Activated CD4-positive, CD25-positive, alpha-beta regulatory T cell treated with anti-CD3 and anti-CD28 coated beads, Interleukin-2, amount 50 U/mL, for 24 hours (primary cell): ENCODE measurements around the gene NUFIP2.
"Not testable (repeated sequence)": the region's sequence is repeated elsewhere in the genome, so short reads cannot be mapped to it uniquely, and the experiment has no call there.

Experiments used
- ATAC-seq, 2 donors: fragments of 150-1000 bp; cut with Tn5 transposase; one replicate each; pipeline ENCODE4 v1.10.0; 2021; ENCODE audit warnings: mild to moderate bottlenecking in 1 of 2, moderate library complexity in 1 of 2

NUFIP2 gene

DNA sequence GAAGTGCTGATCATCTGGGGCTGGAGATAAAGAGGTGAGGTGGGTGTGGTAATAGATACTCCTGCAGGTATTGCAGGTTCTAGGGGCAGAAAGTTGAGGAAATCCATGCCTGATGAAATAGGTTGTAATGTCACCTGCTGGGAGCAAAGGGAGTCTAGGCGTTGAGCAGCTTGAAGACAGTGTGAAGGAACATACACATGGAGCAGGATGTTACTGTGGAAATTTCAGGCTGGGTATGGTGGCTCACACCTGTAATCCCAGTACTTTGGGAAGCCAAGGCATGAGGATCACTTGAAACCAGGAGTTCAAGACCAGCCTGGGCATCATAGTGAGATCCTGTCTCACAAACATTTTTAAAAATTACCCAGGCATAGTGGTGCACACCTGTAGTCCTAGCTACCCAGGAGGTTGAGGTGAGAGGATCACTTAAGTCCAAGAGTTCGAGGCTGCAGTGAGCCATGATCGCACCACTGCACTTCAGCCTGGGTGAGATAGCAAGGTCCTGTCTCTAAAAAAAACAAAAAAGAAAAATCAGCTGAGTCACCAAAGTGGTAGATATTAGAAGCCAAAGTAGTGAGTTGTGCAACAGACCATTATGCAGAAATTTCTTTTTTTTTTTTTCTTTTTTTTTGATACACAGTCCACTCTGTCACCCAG is 56.3 kb downstream of the NUFIP2 start:
- ATAC-seq, result no peak

DNA sequence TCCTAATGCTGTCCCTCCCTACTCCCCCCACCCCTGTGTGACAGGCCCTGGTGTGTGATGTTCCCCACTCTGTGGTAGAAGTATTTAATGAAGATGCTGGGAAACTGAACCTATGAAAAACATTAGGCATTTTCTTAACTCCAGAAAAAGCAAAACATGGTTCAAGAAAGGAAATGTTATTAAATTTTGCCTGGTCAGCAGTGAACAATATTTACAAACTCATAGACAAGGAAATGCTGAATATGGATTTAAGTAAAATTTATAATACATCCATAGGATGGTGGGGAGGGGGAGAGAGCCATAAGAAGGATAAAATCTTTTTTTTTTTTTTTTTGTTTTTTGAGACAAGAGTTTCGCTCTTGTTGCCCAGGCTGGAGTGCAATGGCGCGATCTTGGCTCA is 58.0 kb downstream of the NUFIP2 start:
- ATAC-seq, result no peak

- ATAC-seq, result not testable (repeated sequence)
Measured at GRCh38 chr17:29234972-29235371, 59.0 kb downstream of the NUFIP2 start.

DNA sequence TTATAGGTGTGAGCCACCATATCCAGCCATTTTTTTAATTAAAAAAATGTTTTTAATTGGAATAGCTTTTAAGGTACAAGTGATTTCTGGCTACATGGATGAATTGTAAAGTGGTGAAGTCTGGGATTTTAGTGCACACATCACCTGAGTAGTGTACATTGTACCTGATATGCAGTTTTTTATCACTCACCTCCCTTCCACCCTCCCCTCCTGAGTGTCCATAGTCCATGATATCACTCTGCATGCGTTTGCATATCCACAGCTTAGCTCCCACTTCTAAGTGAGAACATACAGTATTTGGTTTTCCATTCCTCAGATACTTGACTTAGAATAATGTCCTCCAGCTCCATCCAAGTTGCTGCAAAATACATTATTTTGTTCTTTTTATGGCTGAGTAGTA is 60.6 kb downstream of the NUFIP2 start:
- no peak for ATAC-seq

DNA sequence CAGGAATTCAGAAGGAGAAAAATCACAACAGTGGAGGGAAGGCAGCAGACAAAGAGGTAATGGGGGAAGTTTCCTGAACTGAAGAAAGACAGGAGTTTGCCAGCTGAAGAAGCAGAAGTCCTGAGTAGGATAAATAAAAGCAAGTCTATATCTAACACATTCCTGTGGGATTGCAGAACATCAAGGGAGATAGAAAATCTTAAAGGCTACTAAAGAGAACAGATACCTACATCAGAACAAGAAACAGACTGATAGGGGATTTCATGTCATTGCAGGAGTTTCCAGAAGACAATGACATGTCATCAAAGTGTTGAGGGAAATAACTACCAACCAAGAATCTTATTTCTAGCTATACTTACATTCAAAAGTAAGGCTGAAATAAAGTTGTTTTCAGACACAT is 68.6 kb downstream of the NUFIP2 start:
- no peak for ATAC-seq

DNA sequence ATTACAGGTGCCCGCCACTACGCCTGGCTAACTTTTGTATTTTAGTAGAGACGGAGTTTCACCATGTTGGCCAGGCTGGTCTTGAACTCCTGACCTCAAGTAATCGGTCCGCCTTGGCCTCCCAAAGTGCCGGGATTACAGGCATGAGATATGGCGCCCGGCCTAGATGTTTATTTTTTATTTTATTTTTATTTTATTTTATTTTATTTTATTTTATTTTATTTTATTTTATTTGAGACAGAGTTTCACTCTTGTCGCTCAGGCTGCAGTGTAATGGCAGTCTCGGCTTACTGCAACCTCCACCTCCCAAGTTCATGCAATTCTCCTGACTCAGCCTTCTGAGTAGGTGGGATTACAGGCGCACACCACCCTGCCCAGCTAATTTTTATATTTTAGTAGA is 72.6 kb downstream of the NUFIP2 start:
- not testable (repeated sequence) for ATAC-seq

- ATAC-seq, result peak; percentile 83 to 88
Measured at GRCh38 chr17:29219378-29220047, 74.4 kb downstream of the NUFIP2 start.

- no peak for ATAC-seq
Measured at GRCh38 chr17:29216856-29217255, 77.1 kb downstream of the NUFIP2 start.

GRCh38 chr17:29216181-29216580 is 77.8 kb downstream of the NUFIP2 start:
- no peak for ATAC-seq

DNA sequence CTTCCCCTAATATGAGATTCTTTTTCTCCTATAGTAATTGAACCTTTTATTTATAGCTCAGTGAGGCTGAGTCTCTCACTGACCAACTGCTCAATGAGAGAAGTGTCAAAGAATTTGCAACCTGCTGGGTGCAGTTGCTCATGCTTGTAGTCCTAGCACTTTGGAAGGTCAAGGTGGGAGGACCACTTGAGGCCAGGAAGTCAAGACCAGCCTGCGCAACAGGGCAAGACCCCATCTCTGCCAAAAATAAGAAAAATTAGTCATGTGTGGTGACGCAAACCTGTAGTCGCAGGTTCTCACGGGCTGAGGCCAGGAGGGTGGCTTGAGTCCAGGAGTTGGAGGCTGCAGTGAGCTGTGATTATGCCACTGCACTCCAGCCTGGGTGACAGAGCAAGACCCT is 78.2 kb downstream of the NUFIP2 start:
- no peak for ATAC-seq

DNA sequence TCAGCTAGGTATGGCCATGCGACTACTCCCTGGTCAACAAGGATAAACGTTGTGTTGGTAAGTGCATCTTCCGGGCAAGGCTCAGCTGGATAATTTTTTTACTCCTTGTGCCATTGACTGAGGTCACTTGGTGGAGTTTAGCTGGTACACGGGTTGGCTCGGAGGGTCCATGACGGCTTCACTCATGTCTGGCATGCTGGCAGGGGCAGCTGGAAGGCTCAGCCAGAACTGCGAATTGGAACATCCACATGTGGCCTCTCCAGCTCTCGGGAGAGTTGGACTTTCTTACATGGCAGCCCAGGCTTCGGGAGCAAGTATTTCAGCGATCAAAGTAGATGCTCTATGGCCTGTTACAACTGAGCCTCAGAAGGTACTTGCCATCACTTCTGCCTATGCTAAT is 78.8 kb downstream of the NUFIP2 start:
- ATAC-seq, result no peak

GRCh38 chr17:29214215-29215146 is 79.5 kb downstream of the NUFIP2 start:
- no peak for ATAC-seq

DNA sequence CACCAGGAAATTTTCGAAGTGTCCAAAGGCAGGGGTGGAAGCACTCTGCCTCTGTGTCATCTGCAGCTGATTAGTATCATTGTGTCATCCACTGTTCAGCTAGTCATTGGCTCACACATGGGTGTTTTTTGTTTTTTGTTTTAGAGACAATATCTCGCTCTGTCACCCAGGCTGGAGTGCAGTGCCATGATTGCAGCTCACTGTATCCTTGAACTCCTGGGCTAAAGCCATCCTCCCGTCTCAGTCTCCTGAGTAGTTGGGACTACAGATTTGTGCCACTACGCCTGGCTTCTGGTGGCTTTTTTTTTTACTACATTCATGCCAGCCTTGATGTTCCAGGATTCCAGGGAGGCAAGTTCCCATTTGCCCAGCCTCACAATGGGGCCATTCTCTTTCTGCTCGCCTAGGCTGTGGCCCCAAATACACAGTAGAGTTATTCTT is 81.2 kb downstream of the NUFIP2 start:
- ATAC-seq, result no peak

- no peak for ATAC-seq
Measured at GRCh38 chr17:29212094-29212631, 81.8 kb downstream of the NUFIP2 start.

GRCh38 chr17:29210879-29211278 is 83.1 kb downstream of the NUFIP2 start:
- ATAC-seq, result no peak

DNA sequence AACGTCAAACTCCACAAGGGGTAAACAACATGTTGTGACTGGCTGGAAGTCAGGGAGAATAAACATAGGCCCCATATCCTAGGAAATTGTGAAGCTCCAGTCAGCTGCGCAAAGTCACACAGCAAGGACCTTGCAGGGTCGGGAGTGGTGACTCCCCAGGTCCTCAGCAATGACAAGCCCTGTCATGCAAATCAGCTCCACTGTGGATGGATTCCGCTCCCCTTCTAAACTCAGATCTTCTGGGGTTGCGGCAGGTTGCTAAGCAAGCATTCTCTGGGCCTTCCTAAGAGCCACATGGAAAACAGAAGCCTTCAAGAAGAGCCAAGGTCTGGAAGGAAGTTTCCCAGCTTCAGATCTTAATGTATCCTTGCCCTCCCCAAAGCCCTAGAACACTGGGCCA is 84.9 kb downstream of the NUFIP2 start:
- ATAC-seq, result no peak

DNA sequence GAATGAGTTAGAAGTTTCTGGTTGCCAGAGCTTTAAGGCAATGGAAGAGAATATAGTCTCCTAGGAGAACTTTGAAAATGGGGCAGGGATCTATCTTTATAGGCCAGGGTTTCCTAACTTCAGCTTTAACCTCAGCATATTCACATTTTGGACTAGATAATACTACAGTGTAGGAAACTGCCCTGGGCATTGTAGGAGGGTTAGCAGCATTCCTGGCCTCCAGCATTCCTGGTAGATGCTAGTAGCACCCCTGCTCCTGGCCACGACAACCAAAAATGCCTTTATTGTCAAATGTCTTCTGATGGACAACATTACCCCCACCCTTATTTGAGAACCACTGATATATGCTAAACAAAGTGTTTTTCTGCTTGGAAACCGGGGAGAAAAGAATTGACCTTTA is 86.0 kb downstream of the NUFIP2 start:
- no peak for ATAC-seq
